WI38 (cell line): ENCODE measurements around the gene ACE2.

ENCODE experiments used
- H3K4me3 ChIP-seq: 2 replicates; pipeline ENCODE4 v1.5.1; 2011; ENCODE audit warnings: low read depth, mild to moderate bottlenecking, control low read depth, low read length
- TF ChIP-seq, protein P1 (sequence below): IDR thresholded peaks from 2 replicates; pipeline ENCODE4 v1.5.1; 2012; ENCODE audit warnings: low read depth, mild to moderate bottlenecking, control low read depth, low read length

ACE2 gene

DNA sequence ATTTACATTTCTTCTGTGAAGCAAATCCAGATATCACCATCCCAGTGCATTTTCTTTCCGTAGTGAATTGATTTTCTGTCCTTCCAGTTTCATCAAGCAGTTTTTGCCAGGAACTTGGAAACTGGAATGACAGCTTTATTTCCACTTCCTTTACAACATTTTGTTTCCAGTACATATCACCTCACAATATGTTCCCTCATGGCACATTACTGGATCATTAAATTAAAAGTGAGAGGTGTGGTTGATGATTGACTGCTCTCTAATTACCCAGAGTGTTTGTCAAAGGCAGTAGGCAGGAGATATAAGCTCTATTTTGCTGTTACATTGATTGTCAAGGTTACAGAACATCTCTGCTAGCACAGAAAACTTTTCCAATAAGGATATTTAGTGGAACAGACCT is 22.3 kb upstream of the ACE2 start:
- TF ChIP-seq, protein P1, sequence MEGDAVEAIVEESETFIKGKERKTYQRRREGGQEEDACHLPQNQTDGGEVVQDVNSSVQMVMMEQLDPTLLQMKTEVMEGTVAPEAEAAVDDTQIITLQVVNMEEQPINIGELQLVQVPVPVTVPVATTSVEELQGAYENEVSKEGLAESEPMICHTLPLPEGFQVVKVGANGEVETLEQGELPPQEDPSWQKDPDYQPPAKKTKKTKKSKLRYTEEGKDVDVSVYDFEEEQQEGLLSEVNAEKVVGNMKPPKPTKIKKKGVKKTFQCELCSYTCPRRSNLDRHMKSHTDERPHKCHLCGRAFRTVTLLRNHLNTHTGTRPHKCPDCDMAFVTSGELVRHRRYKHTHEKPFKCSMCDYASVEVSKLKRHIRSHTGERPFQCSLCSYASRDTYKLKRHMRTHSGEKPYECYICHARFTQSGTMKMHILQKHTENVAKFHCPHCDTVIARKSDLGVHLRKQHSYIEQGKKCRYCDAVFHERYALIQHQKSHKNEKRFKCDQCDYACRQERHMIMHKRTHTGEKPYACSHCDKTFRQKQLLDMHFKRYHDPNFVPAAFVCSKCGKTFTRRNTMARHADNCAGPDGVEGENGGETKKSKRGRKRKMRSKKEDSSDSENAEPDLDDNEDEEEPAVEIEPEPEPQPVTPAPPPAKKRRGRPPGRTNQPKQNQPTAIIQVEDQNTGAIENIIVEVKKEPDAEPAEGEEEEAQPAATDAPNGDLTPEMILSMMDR, result no peak
- H3K4me3 ChIP-seq, result no peak overlapping the region

DNA sequence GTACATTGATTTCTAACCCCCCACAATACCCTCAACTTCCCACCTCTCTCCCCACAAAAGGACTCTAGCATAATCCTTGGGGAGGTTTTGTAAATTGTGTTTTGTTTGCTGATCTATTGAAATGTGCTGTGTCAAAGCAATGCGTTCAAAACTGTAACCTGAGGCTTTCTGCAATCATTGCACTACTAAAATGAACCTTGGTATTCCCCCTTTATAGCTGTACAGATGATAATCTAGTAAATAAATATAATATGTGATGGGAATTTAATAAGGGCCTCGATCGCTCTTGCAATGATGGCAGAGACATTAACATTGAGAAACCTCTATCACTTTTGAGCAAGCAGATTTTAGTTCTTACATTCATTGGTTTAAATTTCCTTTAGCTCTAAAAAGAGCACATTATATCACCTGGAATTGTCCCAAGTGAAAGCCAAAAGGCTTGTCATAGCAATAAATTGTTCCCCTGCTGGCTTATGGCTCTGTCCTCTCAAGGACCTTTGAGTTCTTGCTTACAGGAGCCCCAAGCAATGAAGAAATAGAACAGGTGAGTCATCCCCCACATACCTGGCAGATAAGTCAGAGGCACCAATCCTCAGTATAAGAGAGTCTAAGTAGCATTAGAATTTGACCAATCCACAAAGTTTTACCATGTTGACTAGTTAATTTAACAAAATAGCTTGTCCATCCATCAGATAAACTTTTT is 18.4 kb upstream of the ACE2 start:
- TF ChIP-seq, protein P1, result no peak
- H3K4me3 ChIP-seq, result no peak overlapping the region

DNA sequence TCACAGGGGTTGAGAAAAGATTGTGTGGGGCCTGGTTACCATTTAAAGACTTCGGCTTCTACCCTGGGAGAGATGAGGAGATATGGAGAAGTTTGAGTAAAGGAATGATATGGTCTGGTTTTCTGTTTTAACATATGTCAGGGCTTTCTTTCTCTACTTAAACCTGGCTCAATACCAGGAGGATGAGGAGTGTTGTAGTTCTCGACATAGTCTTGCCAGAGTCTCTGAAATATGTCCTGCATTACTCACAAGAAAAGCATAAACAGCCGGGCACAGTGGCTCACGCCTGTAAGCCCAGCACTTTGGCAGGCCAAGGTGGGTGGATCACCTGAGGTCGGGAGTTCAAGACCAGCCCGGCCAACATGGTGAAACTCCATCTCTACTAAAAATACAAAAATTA is 16.4 kb upstream of the ACE2 start:
- TF ChIP-seq, protein P1, result no peak
- H3K4me3 ChIP-seq, result no peak overlapping the region

DNA sequence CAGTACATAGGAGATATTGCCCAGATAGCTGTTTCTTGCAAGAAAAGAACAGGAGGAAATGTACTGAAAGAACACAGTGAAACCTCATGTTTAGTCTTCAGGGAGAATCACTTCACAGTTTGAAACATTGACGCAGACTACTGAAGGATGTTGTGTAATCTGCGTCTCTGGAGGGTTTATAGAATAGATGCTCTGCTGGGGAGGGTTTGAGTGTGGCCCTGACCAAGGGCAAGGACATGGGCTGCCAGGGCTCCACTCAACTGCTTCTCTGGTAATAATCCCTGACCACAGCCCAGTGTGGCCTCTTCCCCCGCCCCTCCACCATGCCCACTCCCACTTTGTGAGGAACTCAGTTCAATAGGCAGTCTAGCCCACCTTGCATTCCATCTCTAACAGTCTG is 15.8 kb upstream of the ACE2 start:
- TF ChIP-seq, protein P1, result no peak

DNA sequence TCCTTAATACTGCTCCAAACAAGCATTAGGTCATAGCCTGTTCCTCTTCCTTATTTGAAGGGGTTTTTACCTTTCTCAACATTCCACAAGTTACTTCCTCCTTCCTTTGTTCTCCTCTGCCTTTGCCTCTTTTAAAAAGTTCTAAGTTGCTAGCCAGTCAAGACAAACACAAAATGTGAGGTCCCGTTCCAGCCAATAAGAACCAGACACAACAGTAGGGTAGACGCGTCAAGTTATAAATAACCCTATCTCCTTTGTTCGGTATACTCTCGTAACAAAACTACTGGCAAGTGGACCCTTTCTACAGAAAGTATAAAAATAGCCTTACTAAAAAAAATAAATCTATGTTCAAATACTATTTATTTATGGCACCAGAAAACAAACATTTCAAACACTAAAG is 6.3 kb upstream of the ACE2 start:
- H3K4me3 ChIP-seq, result no peak overlapping the region
- TF ChIP-seq, protein P1, result no peak

More for the DNA sequence above, 15.8 kb upstream of the ACE2 start:
- no peak overlapping the region for H3K4me3 ChIP-seq

DNA sequence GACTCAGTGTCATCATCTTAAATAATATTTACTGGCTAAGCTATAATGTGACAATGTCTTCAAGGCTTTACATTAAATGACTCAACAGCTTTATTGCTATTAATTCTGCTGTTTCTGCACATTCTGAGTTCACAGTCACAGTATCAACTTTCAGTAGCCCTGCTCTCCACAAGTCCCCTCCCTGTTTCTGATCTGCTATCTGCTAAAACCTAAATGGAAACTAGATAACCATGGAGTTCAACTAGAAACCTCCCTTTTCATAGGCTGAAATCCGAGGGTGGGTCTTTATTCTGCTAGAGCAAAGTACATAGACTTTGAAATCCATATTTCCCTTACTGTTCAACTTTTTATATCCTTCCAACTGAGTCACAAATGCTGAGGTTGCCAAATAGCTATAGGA is 5.4 kb upstream of the ACE2 start:
- H3K4me3 ChIP-seq, result no peak overlapping the region
- TF ChIP-seq, protein P1, result no peak

DNA sequence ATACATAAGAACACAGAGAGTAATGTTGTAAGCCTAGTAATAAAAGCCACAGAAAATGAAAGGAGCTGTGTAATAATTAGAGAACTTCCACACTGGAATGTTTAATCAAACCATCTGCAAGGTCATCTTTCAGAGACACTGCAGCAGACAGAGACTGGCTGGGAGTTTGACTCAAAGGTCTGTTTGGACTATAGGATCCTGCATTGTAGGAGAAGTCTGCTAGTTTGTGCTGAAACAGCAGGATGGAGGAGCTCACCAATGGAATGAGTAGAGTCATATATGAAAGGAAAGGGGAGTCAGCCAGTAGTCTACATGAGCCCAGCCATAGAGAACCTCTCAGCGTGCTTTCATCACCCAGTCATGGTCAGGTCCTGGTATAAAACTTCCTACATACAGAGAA is 4.5 kb upstream of the ACE2 start:
- TF ChIP-seq, protein P1, result no peak
- H3K4me3 ChIP-seq, result no peak overlapping the region
